ENCODE measurements around the gene FAM234B. TPM values are rescaled to one million over a fixed set of nuclear protein-coding genes. Genes with fewer than 3 reads are reported as not detected.

Gene FAM234B
- total and polyA plus RNA-seq, 2 of the 8 experiments (the other 6 are each of a cell fraction or from before 2014, with no cell fraction given): 12.5 to 29.1 TPM

GRCh38 chr12:13004361-13004760, 39.8 kb upstream of the FAM234B start:
- FAIRE-seq (no peak), DNase-seq (ENCODE audit: low read depth in 1 of 2, low spot score in 2 of 2) (no peak)
- Histone ChIP-seq H4K8ac (ENCODE audit: extremely low read depth, insufficient read depth, low read length) (no peak overlapping the region), H3K18ac (ENCODE audit: extremely low read depth, low read length) (no peak overlapping the region), H4K5ac (ENCODE audit: insufficient read length, low read depth, low read length) (no peak overlapping the region), H3K56ac (replicated peaks; ENCODE audit: insufficient read length, low read depth, low read length) (no peak overlapping the region), H2BK5ac (ENCODE audit: low read depth, low read length) (no peak overlapping the region), H3K27ac (ENCODE audit: low read depth, low read length) (no peak overlapping the region), H2BK20ac (ENCODE audit: low read length) (no peak overlapping the region), H3K14ac (ENCODE audit: insufficient read length) (no peak overlapping the region), H3K79me1 (ENCODE audit: low read depth, low read length) (no peaks in the 10 kb centered on the region; the same call in 1 of the 2 replicates), H2AK5ac (ENCODE audit: low read depth, low read length) (no peak overlapping the region), H3K36me3 (ENCODE audit: control insufficient read depth in 2 of 4, insufficient read depth in 4 of 4, low read length in 3 of 4) (0 out of 8 replicates have a peak, but pooled peaks cover 0 to 2% (median 0%) of the 10 kb centered on the region in 4 experiments), H3K9me3 (ENCODE audit: insufficient read depth in 2 of 2, low read depth in 1 of 2, low read length in 1 of 2) (no peaks in the 10 kb centered on the region), H2BK12ac (ENCODE audit: low read depth, low read length) (no peak overlapping the region), H3K79me2 (ENCODE audit: control insufficient read depth in 1 of 2, insufficient read depth in 2 of 2, low read length in 2 of 2) (peaks cover 0 to 16% of the 10 kb centered on the region in 2 experiments; a peak in 1 of 4 replicates), H3K4me2 (ENCODE audit: insufficient read depth in 1 of 2, low read depth in 2 of 2, low read length in 2 of 2) (no peak overlapping the region), H3K4me1 (replicated peaks in 1 of 4; ENCODE audit: control insufficient read depth in 3 of 4, insufficient read depth in 4 of 4, low read length in 3 of 4) (peaks cover 8 to 22% (median 16%) of the 10 kb centered on the region in 4 experiments), H3K27me3 (replicated peaks in 1 of 4; ENCODE audit: control insufficient read depth in 3 of 4, extremely low read depth in 1 of 4, insufficient read depth in 3 of 4, low read length in 3 of 4) (peaks cover 0 to 15% (median 6%) of the 10 kb centered on the region in 4 experiments; a peak in 4 of 7 replicates), H2BK120ac (replicated peaks; ENCODE audit: low read depth, low read length) (no peak overlapping the region), H3K23me2 (ENCODE audit: low read depth, low read length) (peaks cover 12% of the 10 kb centered on the region), H3K23ac (ENCODE audit: insufficient read length) (no peak overlapping the region), H4K91ac (replicated peaks; ENCODE audit: insufficient read length, low read length) (no peak overlapping the region), H3K4me3 (ENCODE audit: extremely low read depth in 1 of 4, insufficient read depth in 2 of 4, low read depth in 3 of 4, low read length in 4 of 4) (no peak overlapping the region), H2AFZ (ENCODE audit: low read length) (no peak overlapping the region), H2BK15ac (ENCODE audit: low read length) (no peak overlapping the region), H3K9ac (replicated peaks in 1 of 4; ENCODE audit: extremely low read depth in 1 of 4, low read depth in 3 of 4, low read length in 3 of 4) (no peak overlapping the region), H3K4ac (replicated peaks; ENCODE audit: insufficient read length, low read depth, low read length) (no peak overlapping the region), H4K20me1 (replicated peaks in 1 of 2; ENCODE audit: control insufficient read depth in 1 of 2, insufficient read depth in 2 of 2, low read length in 2 of 2) (no peaks in the 10 kb centered on the region)
- TF ChIP-seq TCF12 (IDR thresholded peaks at IDR 0.05; ENCODE audit: low read depth, low read length): no peak
- no peak for TF ChIP-seq HDAC6 (IDR thresholded peaks at IDR 0.05; ENCODE audit: low read depth, low read length)
- TF ChIP-seq TAF1 (IDR thresholded peaks at IDR 0.05; ENCODE audit: low read depth, low read length): no peak
- 88% methylated on average over 3 of the region's 3 CpGs; no CpG with 5 or more reads in 1 of the 2 experiments for WGBS, 2 experiments (ENCODE audit: extremely low coverage in 1 of 2, insufficient coverage in 1 of 2, insufficient read length in 1 of 2, insufficient replicate concordance in 2 of 2, low coverage in 1 of 2, low lambda C conversion rate in 2 of 2, missing lambda C conversion rate in 1 of 2)
- POLR2A ChIA-PET (ENCODE audit: partially characterized antibody): no interaction called here
- CTCF ChIA-PET (ENCODE audit: partially characterized antibody): interaction anchor here (0.6 to 2.0 kb wide), 4 partner anchors 19 to 263 kb away, joined by 3 to 5 read pairs (median 3); partner anchors contain the start of gene FAM234B
